ENCODE results near the gene IL20RB. TPM values are rescaled to one million over a fixed set of nuclear protein-coding genes. Genes with fewer than 3 reads are reported as not detected.

The IL20RB gene
- total RNA-seq, 1 experiment from 2014 or later, result 7.2 TPM

- ChIA-PET CTCF (no interaction called here), POLR2A (ENCODE audit: unreplicated experiment) (no interaction called here)
- no peaks in the 10 kb centered on the region for H3K4me1 ChIP-seq (replicated peaks; ENCODE audit: insufficient read depth)
- no peak for DNase-seq
- H3F3A ChIP-seq (ENCODE audit: insufficient read depth, low read depth), result no peaks in the 10 kb centered on the region
- no peaks in the 10 kb centered on the region for H3K27me3 ChIP-seq (ENCODE audit: insufficient read depth, low read depth)
- H3K36me3 ChIP-seq (ENCODE audit: low read depth), result no peaks in the 10 kb centered on the region
- no peak overlapping the region for H3K4me3 ChIP-seq
- intact Hi-C loops (cut with micrococcal nuclease; ENCODE audit: unreplicated experiment), result no loop called here
- H4K20me1 ChIP-seq (ENCODE audit: insufficient read depth), result no peaks in the 10 kb centered on the region
- no peaks in the 10 kb centered on the region for H3K9me3 ChIP-seq (ENCODE audit: insufficient read depth, low read depth)
- H3K27ac ChIP-seq, result no peak overlapping the region
- H2AFZ ChIP-seq, result no peak overlapping the region
- H3K4me2 ChIP-seq, result no peak overlapping the region
- no TSS peak for BruUV-seq (replicated peaks)
- no peaks in the 10 kb centered on the region for H3K79me2 ChIP-seq (ENCODE audit: low read depth)
- TF ChIP-seq EZH2 (IDR thresholded peaks at IDR 0.05; ENCODE audit: low read depth), result no peak
- no peak for TF ChIP-seq CTCF (conservative IDR thresholded peaks at IDR 0.05)
- no peaks in the 10 kb centered on the region for H3K9me2 ChIP-seq (ENCODE audit: insufficient read depth)
Observed at GRCh38 chr3:137020888-137021287, 63.1 kb downstream of the IL20RB start.

- no peak for DNase-seq
- Histone ChIP-seq H2AFZ (no peak overlapping the region), H3K27me3 (ENCODE audit: insufficient read depth, low read depth) (no peaks in the 10 kb centered on the region), H3K9me3 (ENCODE audit: insufficient read depth, low read depth) (no peaks in the 10 kb centered on the region), H3K36me3 (ENCODE audit: low read depth) (no peaks in the 10 kb centered on the region), H4K20me1 (ENCODE audit: insufficient read depth) (no peaks in the 10 kb centered on the region), H3K27ac (no peak overlapping the region), H3K9me2 (ENCODE audit: insufficient read depth) (no peaks in the 10 kb centered on the region), H3K4me1 (replicated peaks; ENCODE audit: insufficient read depth) (no peaks in the 10 kb centered on the region), H3K4me3 (no peak overlapping the region), H3K4me2 (no peak overlapping the region), H3F3A (ENCODE audit: insufficient read depth, low read depth) (no peaks in the 10 kb centered on the region), H3K79me2 (ENCODE audit: low read depth) (no peaks in the 10 kb centered on the region)
- TF ChIP-seq CTCF (conservative IDR thresholded peaks at IDR 0.05) (no peak), EZH2 (IDR thresholded peaks at IDR 0.05; ENCODE audit: low read depth) (no peak)
- CTCF ChIA-PET, result interaction anchor here (0.6 kb wide), 1 partner anchor 29 kb away, joined by 3 read pairs; no protein-coding TSS in a partner anchor
- intact Hi-C loops (cut with micrococcal nuclease; ENCODE audit: unreplicated experiment), result no loop called here
- POLR2A ChIA-PET (ENCODE audit: unreplicated experiment), result no interaction called here
- BruUV-seq (replicated peaks), result no TSS peak
Observed at GRCh38 chr3:137024348-137024747, 66.6 kb downstream of the IL20RB start.

- no peak for DNase-seq
- H3K27ac ChIP-seq, result no peak overlapping the region
- H3F3A ChIP-seq (ENCODE audit: insufficient read depth, low read depth), result no peaks in the 10 kb centered on the region
- no TSS peak for BruUV-seq (replicated peaks)
- no peak overlapping the region for H2AFZ ChIP-seq
- H3K36me3 ChIP-seq (ENCODE audit: low read depth), result no peaks in the 10 kb centered on the region
- no peaks in the 10 kb centered on the region for H3K79me2 ChIP-seq (ENCODE audit: low read depth)
- no peak overlapping the region for H3K4me3 ChIP-seq
- TF ChIP-seq EZH2 (IDR thresholded peaks at IDR 0.05; ENCODE audit: low read depth) (no peak), CTCF (conservative IDR thresholded peaks at IDR 0.05) (no peak)
- no peaks in the 10 kb centered on the region for H4K20me1 ChIP-seq (ENCODE audit: insufficient read depth)
- H3K27me3 ChIP-seq (ENCODE audit: insufficient read depth, low read depth), result no peaks in the 10 kb centered on the region
- POLR2A ChIA-PET (ENCODE audit: unreplicated experiment), result no interaction called here
- intact Hi-C loops (cut with micrococcal nuclease; ENCODE audit: unreplicated experiment), result no loop called here
- CTCF ChIA-PET, result no interaction called here
- no peaks in the 10 kb centered on the region for H3K9me3 ChIP-seq (ENCODE audit: insufficient read depth, low read depth)
- no peaks in the 10 kb centered on the region for H3K4me1 ChIP-seq (replicated peaks; ENCODE audit: insufficient read depth)
- H3K9me2 ChIP-seq (ENCODE audit: insufficient read depth), result no peaks in the 10 kb centered on the region
- H3K4me2 ChIP-seq, result no peak overlapping the region
Observed at GRCh38 chr3:137026701-137027100, 68.9 kb downstream of the IL20RB start.
